IPS-11a (cell line): ENCODE measurements around the gene TBXA2R.
A peak's percentile ranks its signal among the peaks of the same experiment; 100 is the strongest.
"Not testable (repeated sequence)": the region's sequence is repeated elsewhere in the genome, so short reads cannot be mapped to it uniquely, and the experiment has no call there.

Source experiments
- H3K4me3 ChIP-seq: one replicate; pipeline ENCODE4 v1.5.1; 2013; ENCODE audit warnings: low read depth, low read length, control low read depth

Gene TBXA2R

GRCh38 chr19:3606690-3607289 is at the start of gene TBXA2R:
TBXA2R (minus strand) TSS chr19:3606875; CDS start chr19:3600634, 6,241 bp downstream.
- H3K4me3 ChIP-seq, result peak within 1 kb of the TSS; percentile 37

- no peak overlapping the region for H3K4me3 ChIP-seq
Observed at GRCh38 chr19:3656073-3656746, 49.5 kb upstream of the TBXA2R start.

GRCh38 chr19:3655402-3656072 is 48.9 kb upstream of the TBXA2R start:
- H3K4me3 ChIP-seq, result no peak overlapping the region

GRCh38 chr19:3653865-3654513 is 47.3 kb upstream of the TBXA2R start:
- H3K4me3 ChIP-seq, result no peak overlapping the region

GRCh38 chr19:3653081-3653795 is 46.6 kb upstream of the TBXA2R start:
- H3K4me3 ChIP-seq, result no peak overlapping the region

GRCh38 chr19:3652422-3652821 is 45.7 kb upstream of the TBXA2R start:
- H3K4me3 ChIP-seq, result no peak overlapping the region

GRCh38 chr19:3651684-3652083 is 45.0 kb upstream of the TBXA2R start:
- no peak overlapping the region for H3K4me3 ChIP-seq

- H3K4me3 ChIP-seq, result no peak overlapping the region
Observed at GRCh38 chr19:3649888-3650287, 43.2 kb upstream of the TBXA2R start.

GRCh38 chr19:3648037-3648905 is 41.6 kb upstream of the TBXA2R start:
- no peak overlapping the region for H3K4me3 ChIP-seq

- not testable (repeated sequence) for H3K4me3 ChIP-seq
Observed at GRCh38 chr19:3647102-3647501, 40.4 kb upstream of the TBXA2R start.

- H3K4me3 ChIP-seq, result no peak overlapping the region
Observed at GRCh38 chr19:3646336-3647092, 39.8 kb upstream of the TBXA2R start.

- H3K4me3 ChIP-seq, result no peak overlapping the region
Observed at GRCh38 chr19:3645726-3646125, 39.1 kb upstream of the TBXA2R start.

- no peak overlapping the region for H3K4me3 ChIP-seq
Observed at GRCh38 chr19:3645067-3645396, 38.4 kb upstream of the TBXA2R start.

- no peak overlapping the region for H3K4me3 ChIP-seq
Observed at GRCh38 chr19:3644351-3645066, 37.8 kb upstream of the TBXA2R start.

GRCh38 chr19:3643674-3644313 is 37.1 kb upstream of the TBXA2R start:
- H3K4me3 ChIP-seq, result no peak overlapping the region

GRCh38 chr19:3642987-3643673 is 36.5 kb upstream of the TBXA2R start:
- H3K4me3 ChIP-seq, result no peak overlapping the region

GRCh38 chr19:3642296-3642695 is 35.6 kb upstream of the TBXA2R start:
- H3K4me3 ChIP-seq, result no peak overlapping the region
